ENCODE results near the gene ZMAT5.

ZMAT5 gene

GRCh38 chr22:29726512-29727130 is 40.2 kb downstream of the ZMAT5 start:
- no peak for DNase-seq

GRCh38 chr22:29726106-29726505 is 40.7 kb downstream of the ZMAT5 start:
- no peak for DNase-seq

- no peak for DNase-seq
These were observed 42.0 kb downstream of the ZMAT5 start for GRCh38 chr22:29724843-29725242.

- DNase-seq: no peak
These were observed 43.0 kb downstream of the ZMAT5 start for GRCh38 chr22:29723766-29724165.

GRCh38 chr22:29722587-29722986 is 44.2 kb downstream of the ZMAT5 start:
- DNase-seq: no peak

- DNase-seq: no peak
These were observed 44.7 kb downstream of the ZMAT5 start for GRCh38 chr22:29722151-29722550.

- no peak for DNase-seq
These were observed 45.9 kb downstream of the ZMAT5 start for GRCh38 chr22:29720811-29721323.

- no peak for DNase-seq
These were observed 46.7 kb downstream of the ZMAT5 start, which contains the start of gene CABP7 for GRCh38 chr22:29719899-29720645. TSS of gene CABP7 (plus strand) at chr22:29720003. CDS start at chr22:29720425, 422 bp downstream.

- DNase-seq: no peak
These were observed 47.6 kb downstream of the ZMAT5 start for GRCh38 chr22:29718949-29719898.

- no peak for DNase-seq
These were observed 49.0 kb downstream of the ZMAT5 start for GRCh38 chr22:29717789-29718188.

- no peak for DNase-seq
These were observed 49.8 kb downstream of the ZMAT5 start for GRCh38 chr22:29716814-29717545.

GRCh38 chr22:29715705-29716104 is 51.1 kb downstream of the ZMAT5 start:
- no peak for DNase-seq

- DNase-seq: no peak
These were observed 51.6 kb downstream of the ZMAT5 start for GRCh38 chr22:29715240-29715639.

- no peak for DNase-seq
These were observed 53.6 kb downstream of the ZMAT5 start for GRCh38 chr22:29713156-29713727.

GRCh38 chr22:29712119-29712518 is 54.7 kb downstream of the ZMAT5 start:
- no peak for DNase-seq

GRCh38 chr22:29710922-29711593 is 55.7 kb downstream of the ZMAT5 start:
- DNase-seq: no peak

- no peak for DNase-seq
These were observed 56.6 kb downstream of the ZMAT5 start for GRCh38 chr22:29710193-29710592.

GRCh38 chr22:29707471-29707870 is 59.3 kb downstream of the ZMAT5 start:
- no peak for DNase-seq

GRCh38 chr22:29707010-29707409 is 59.8 kb downstream of the ZMAT5 start:
- DNase-seq: no peak

- DNase-seq: no peak
These were observed 60.3 kb downstream of the ZMAT5 start for GRCh38 chr22:29706486-29706885.

GRCh38 chr22:29705651-29706050 is 61.2 kb downstream of the ZMAT5 start:
- no peak for DNase-seq
